ENCODE data around the gene NTF4. TPM values are rescaled to one million over a fixed set of nuclear protein-coding genes. Genes with fewer than 3 reads are reported as not detected.
"Not testable (repeated sequence)": the region's sequence is repeated elsewhere in the genome, so short reads cannot be mapped to it uniquely, and the experiment has no call there.

Gene NTF4
- total and polyA plus RNA-seq, 8 donors: 0.63 to 6.2 (median 0.97) TPM

DNA sequence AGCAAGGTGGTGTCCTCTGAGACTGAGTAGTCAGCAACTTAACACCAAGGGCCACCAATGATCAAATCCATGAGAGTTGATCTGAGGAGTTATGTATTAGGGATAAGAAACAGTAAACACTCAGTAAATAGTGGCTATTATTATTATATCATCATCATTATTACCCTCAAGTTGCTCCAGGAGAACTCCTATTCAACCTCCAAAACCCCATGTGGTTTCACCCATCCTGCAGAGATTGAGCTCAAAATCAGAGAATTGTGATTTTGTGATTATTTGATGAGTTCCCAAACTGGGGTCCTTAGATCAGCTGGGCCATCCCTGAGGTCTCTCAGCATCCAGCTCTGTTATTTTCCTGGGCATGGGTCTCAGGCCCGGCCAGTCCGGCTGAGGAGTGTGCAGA, 3.6 kb downstream of the NTF4 start:
- ATAC-seq (no peak), DNase-seq (no peak)
- TF ChIP-seq, protein P1, sequence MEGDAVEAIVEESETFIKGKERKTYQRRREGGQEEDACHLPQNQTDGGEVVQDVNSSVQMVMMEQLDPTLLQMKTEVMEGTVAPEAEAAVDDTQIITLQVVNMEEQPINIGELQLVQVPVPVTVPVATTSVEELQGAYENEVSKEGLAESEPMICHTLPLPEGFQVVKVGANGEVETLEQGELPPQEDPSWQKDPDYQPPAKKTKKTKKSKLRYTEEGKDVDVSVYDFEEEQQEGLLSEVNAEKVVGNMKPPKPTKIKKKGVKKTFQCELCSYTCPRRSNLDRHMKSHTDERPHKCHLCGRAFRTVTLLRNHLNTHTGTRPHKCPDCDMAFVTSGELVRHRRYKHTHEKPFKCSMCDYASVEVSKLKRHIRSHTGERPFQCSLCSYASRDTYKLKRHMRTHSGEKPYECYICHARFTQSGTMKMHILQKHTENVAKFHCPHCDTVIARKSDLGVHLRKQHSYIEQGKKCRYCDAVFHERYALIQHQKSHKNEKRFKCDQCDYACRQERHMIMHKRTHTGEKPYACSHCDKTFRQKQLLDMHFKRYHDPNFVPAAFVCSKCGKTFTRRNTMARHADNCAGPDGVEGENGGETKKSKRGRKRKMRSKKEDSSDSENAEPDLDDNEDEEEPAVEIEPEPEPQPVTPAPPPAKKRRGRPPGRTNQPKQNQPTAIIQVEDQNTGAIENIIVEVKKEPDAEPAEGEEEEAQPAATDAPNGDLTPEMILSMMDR (IDR thresholded peaks at IDR 0.05): no peak
- Histone ChIP-seq H3K9me3 (no peaks in the 10 kb centered on the region), H3K36me3 (no peaks in the 10 kb centered on the region), H3K27me3 (peaks cover 5 to 100% of the 10 kb centered on the region in 2 donors), H3K4me1 (peaks cover 7 to 20% of the 10 kb centered on the region in 2 donors), H3K27ac (no peak overlapping the region), H3K4me3 (no peak overlapping the region)
- intact Hi-C loops (cut with DNase I): no loop called here

DNA sequence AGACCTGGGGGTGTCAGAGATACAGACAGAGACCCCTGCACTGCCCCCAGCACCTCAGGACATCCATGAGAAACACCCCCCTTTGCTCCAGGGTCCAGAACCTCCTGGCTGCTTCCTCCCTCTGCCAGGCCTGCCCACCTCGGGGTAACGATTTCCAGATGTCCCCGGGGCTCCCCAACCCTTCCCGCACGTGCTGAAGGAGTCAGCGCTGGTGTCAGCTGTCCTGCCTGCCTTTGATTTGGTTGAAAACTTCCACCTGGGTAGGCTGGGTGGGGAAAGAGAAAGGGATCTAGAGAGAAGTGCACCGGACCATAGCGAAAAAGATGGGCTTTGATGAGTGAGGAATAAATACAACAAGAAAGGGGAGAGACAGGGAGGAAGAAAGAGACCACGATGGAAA, 5.6 kb downstream of the NTF4 start:
- ATAC-seq: no peak

DNA sequence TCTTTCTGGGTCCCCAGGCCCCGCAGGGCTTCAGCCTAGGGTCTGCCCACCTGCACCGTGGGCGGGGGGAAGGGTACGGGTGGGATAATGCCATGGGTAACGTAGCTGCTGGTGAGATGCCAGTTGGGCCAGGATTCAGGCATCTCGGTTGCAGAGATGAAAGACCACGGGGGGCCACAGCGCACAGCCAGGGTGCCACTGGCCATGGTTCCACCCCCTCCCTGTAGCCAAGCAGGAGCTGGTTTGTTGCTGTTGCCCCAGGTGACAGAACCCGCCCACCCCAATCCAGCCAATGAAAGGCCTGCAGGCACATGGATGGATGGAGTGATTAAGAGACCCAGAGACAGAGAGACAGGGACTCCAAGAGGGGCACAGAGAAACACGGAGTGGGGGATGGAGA, 6.1 kb downstream of the NTF4 start:
- Histone ChIP-seq H3K9me3 (no peaks in the 10 kb centered on the region), H3K27ac (no peak overlapping the region), H3K4me1 (peaks cover 7 to 21% of the 10 kb centered on the region in 2 donors), H3K4me3 (no peak overlapping the region), H3K27me3 (peaks cover 0 to 88% of the 10 kb centered on the region in 2 donors), H3K36me3 (no peaks in the 10 kb centered on the region)
- DNase-seq (no peak), ATAC-seq (no peak)
- TF ChIP-seq, protein P1 (IDR thresholded peaks at IDR 0.05): no peak
- intact Hi-C loops (cut with DNase I): no loop called here

More for the DNA sequence above, 5.6 kb downstream of the NTF4 start:
- TF ChIP-seq, protein P1 (IDR thresholded peaks at IDR 0.05): no peak
- Histone ChIP-seq H3K27me3 (peaks cover 0 to 93% of the 10 kb centered on the region in 2 donors), H3K36me3 (no peaks in the 10 kb centered on the region), H3K27ac (no peak overlapping the region), H3K4me1 (peaks cover 7 to 21% of the 10 kb centered on the region in 2 donors), H3K4me3 (no peak overlapping the region), H3K9me3 (no peaks in the 10 kb centered on the region)
- DNase-seq: no peak
- intact Hi-C loops (cut with DNase I): no loop called here

- Histone ChIP-seq H3K27me3 (peaks cover 0 to 80% of the 10 kb centered on the region in 2 donors), H3K4me1 (peaks cover 7 to 21% of the 10 kb centered on the region in 2 donors), H3K4me3 (peak within 1 kb of the TSS; percentile 19 to 48), H3K9me3 (no peaks in the 10 kb centered on the region), H3K27ac (no peak within 1 kb of the TSS), H3K36me3 (no peaks in the 10 kb centered on the region)
- TF ChIP-seq, protein P1 (IDR thresholded peaks at IDR 0.05): no peak
- peak; percentile 88 for ATAC-seq
- DNase-seq: peak in 3 of 4 donors; percentile 58 to 89 (median 72)
- intact Hi-C loops (cut with DNase I): no loop called here
These were observed 6.9 kb downstream of the NTF4 start, which contains the start of gene CGB7 for GRCh38 chr19:49057636-49058234. TSS of gene CGB7 (minus strand) at chr19:49057749. CDS start at chr19:49055375, 2,374 bp downstream.

DNA sequence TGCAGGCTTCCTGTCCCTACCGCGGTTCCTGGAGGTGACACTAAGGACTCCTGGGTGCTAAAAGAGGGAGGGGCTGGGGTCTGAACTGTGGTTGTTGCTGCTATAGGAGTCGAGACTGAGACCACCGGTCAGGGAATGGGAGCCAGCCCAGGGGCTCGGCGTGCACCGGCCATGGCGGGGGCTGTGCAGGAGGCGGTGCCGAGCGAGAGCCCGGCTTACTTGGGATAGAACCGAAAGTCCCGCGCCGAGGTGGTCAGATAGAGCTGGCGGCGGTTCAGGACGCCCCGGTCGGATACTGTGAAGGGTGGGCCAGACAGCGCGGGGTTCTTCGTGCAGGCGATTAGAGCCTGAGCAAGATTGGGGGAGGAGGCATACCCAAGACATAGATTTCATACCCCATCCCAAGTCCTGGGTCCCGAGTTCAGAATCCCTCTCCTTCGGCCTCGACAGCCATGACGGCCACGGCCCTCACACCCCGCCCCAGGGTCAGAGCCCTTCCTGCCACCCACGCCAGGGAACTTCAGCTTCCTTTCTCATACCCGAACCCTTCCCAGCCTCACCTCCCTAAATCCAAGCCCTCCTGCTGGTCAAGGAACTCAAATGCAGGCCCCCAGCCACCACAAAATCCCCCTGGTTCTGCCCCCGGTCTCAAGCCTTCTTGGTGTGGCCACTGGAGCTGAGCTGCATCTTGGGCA, 7.6 kb downstream of the NTF4 start:
- Histone ChIP-seq H3K4me3 (peak overlapping the region in 1 of 2 donors; percentile 48), H3K4me1 (peaks cover 7 to 21% of the 10 kb centered on the region in 2 donors), H3K27me3 (peaks cover 0 to 73% of the 10 kb centered on the region in 2 donors)
- H3K9me3 ChIP-seq; DNase-seq; intact Hi-C loops (cut with DNase I); H3K27ac ChIP-seq; H3K36me3 ChIP-seq: not testable (repeated sequence)
- ATAC-seq: peak; percentile 4
